ENCODE results near the gene TPGS1.

The TPGS1 gene

DNA sequence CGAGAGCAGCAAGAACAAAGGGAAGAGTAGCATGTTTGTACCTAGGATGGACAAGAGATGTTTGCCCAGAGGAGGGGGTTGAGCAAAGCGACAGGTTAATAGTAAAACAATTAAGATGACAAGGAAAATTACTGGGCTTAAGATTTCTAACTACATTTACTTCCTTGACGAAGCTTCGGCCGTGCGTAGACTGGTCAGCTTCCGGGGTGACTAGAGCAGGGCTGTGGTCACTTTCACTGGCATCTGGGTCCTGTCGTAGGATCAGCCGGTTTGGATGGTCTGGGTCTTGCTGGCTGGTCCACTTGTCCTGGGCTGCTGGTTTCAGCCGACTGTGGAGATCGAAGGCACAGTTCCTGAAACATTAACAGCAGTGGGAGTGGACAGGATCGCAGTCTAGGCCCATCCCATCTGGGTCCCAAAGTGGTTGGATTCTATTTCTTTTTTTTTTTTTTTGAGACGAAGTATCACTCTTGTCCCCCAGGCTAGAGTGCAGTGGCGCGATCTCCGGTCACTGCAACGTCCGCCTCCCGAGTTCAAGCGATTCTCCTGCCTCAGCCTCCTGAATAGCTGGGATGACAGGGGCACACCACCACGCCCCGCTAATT lies 60.1 kb downstream of the TPGS1 start:
- TF ChIP-seq, protein P1, sequence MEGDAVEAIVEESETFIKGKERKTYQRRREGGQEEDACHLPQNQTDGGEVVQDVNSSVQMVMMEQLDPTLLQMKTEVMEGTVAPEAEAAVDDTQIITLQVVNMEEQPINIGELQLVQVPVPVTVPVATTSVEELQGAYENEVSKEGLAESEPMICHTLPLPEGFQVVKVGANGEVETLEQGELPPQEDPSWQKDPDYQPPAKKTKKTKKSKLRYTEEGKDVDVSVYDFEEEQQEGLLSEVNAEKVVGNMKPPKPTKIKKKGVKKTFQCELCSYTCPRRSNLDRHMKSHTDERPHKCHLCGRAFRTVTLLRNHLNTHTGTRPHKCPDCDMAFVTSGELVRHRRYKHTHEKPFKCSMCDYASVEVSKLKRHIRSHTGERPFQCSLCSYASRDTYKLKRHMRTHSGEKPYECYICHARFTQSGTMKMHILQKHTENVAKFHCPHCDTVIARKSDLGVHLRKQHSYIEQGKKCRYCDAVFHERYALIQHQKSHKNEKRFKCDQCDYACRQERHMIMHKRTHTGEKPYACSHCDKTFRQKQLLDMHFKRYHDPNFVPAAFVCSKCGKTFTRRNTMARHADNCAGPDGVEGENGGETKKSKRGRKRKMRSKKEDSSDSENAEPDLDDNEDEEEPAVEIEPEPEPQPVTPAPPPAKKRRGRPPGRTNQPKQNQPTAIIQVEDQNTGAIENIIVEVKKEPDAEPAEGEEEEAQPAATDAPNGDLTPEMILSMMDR (IDR thresholded peaks at IDR 0.05; ENCODE audit: low read length): no peak
- TF ChIP-seq EZH2 (IDR thresholded peaks at IDR 0.05; ENCODE audit: borderline replicate concordance, low read length): no peak
- Histone ChIP-seq H3K27me3 (ENCODE audit: insufficient read depth, low read length) (no peaks in the 10 kb centered on the region), H2AFZ (ENCODE audit: low read length) (no peak overlapping the region), H3K9me2 (ENCODE audit: low read depth, low read length) (no peaks in the 10 kb centered on the region), H3K79me2 (ENCODE audit: insufficient read depth, low read length) (no peaks in the 10 kb centered on the region), H3K27ac (ENCODE audit: low read depth, low read length, poor library complexity, severe bottlenecking) (no peak overlapping the region), H3F3A (ENCODE audit: insufficient read depth, low read length) (peaks cover 7% of the 10 kb centered on the region; the same call in 1 of the 2 replicates), H3K4me3 (ENCODE audit: low read depth, low read length, poor library complexity, severe bottlenecking) (no peak overlapping the region), H3K9me3 (ENCODE audit: low read length) (no peaks in the 10 kb centered on the region), H3K9ac (ENCODE audit: low read length) (no peak overlapping the region), H3K4me1 (ENCODE audit: insufficient read depth, low read length, severe bottlenecking) (peaks cover 11% of the 10 kb centered on the region), H4K20me1 (ENCODE audit: insufficient read depth, low read length) (no peaks in the 10 kb centered on the region), H3K4me2 (ENCODE audit: low read length) (no peak overlapping the region), H3K36me3 (ENCODE audit: insufficient read depth, low read length) (no peaks in the 10 kb centered on the region; the same call in 1 of the 2 replicates)

Measured in OCI-LY1 (cell line).